B cell (primary cell): ENCODE measurements around the gene PIK3C2G.

ENCODE experiments used
- CTCF ChIP-seq: fragments of 200-600 bp; IDR thresholded peaks from one replicate; pipeline ENCODE4 v1.8.0; 2022; ENCODE audit warnings: antibody characterized with exemption, mild to moderate bottlenecking
- EZH2 ChIP-seq: IDR thresholded peaks from 2 replicates; pipeline ENCODE4 v1.6.1; 2012; ENCODE audit warnings: borderline replicate concordance, low read depth, mild to moderate bottlenecking, moderate library complexity, low read length; ENCODE audit not compliant: insufficient read depth, poor library complexity, severe bottlenecking

DNA sequence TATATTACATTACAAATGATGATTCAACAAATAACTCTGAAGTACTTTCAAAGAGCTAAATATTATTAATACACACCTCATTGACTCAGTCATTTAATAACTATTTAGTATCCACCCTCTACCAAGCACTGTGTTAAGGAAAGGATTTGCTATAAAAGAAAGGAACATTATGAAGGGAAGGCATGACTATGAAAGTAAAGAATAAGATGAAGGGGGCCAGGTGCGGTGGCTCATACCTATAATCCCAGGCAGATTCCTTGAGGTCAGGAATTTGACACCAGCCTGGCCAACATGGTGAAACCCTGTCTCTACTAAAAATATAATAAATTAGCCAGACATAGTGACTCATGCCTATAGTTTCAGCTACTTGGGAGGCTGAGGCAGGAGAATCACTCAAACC is 368.6 kb downstream of the PIK3C2G start:
- no peak for TF ChIP-seq CTCF
- TF ChIP-seq EZH2: no peak
